ENCODE data around the gene ALDH16A1.

Gene ALDH16A1

GRCh38 chr19:49453013-49453756 lies at the start of gene ALDH16A1:
Gene ALDH16A1, plus strand, starts transcription at chr19:49453225. Its CDS starts 107 bp downstream, at chr19:49453332.
- peak; percentile 94 for DNase-seq

- peak; percentile 98 for DNase-seq
Observed at GRCh38 chr19:49403404-49404187, 49.4 kb upstream of the ALDH16A1 start.

GRCh38 chr19:49407079-49407478 lies 45.9 kb upstream of the ALDH16A1 start:
- no peak for DNase-seq

- DNase-seq = no peak
Observed at GRCh38 chr19:49407482-49408015, 45.5 kb upstream of the ALDH16A1 start.

- DNase-seq = no peak
Observed at GRCh38 chr19:49408816-49409440, 44.1 kb upstream of the ALDH16A1 start.

- DNase-seq = no peak
Observed at GRCh38 chr19:49409441-49410029, 43.5 kb upstream of the ALDH16A1 start.

GRCh38 chr19:49411681-49412326 lies 41.2 kb upstream of the ALDH16A1 start:
- no peak for DNase-seq

GRCh38 chr19:49413348-49413747 lies 39.7 kb upstream of the ALDH16A1 start:
- DNase-seq = no peak

- DNase-seq = no peak
Observed at GRCh38 chr19:49414256-49414655, 38.8 kb upstream of the ALDH16A1 start.

GRCh38 chr19:49415102-49415809 lies 37.8 kb upstream of the ALDH16A1 start:
- DNase-seq = no peak

- no peak for DNase-seq
Observed at GRCh38 chr19:49415810-49416200, 37.2 kb upstream of the ALDH16A1 start.

GRCh38 chr19:49417088-49417487 lies 35.9 kb upstream of the ALDH16A1 start:
- DNase-seq = no peak

GRCh38 chr19:49418511-49418910 lies 34.5 kb upstream of the ALDH16A1 start:
- no peak for DNase-seq

GRCh38 chr19:49419173-49419572 lies 33.9 kb upstream of the ALDH16A1 start:
- no peak for DNase-seq

- no peak for DNase-seq
Observed at GRCh38 chr19:49420227-49420626, 32.8 kb upstream of the ALDH16A1 start.

GRCh38 chr19:49421039-49421877 lies 31.8 kb upstream of the ALDH16A1 start:
- peak; percentile 36 for DNase-seq

GRCh38 chr19:49421878-49422202 lies 31.2 kb upstream of the ALDH16A1 start:
- DNase-seq = no peak

- DNase-seq = no peak
Observed at GRCh38 chr19:49422407-49423070, 30.5 kb upstream of the ALDH16A1 start.

GRCh38 chr19:49423071-49423984 lies 29.7 kb upstream of the ALDH16A1 start, which contains the start of gene PTH2:
Gene PTH2, minus strand, starts transcription at chr19:49423441. Its CDS starts 102 bp downstream, at chr19:49423339.
- DNase-seq = no peak
